GM21515 (cell line): Measurements from ENCODE around the gene DEPDC4.
"Not testable (repeated sequence)": the region's sequence is repeated elsewhere in the genome, so short reads cannot be mapped to it uniquely, and the experiment has no call there.

Experiments
- ATAC-seq: cut with Tn5 transposase; IDR thresholded peaks from one replicate; pipeline ENCODE4 v1.9.1; 2021; ENCODE audit not compliant: unreplicated experiment

Gene DEPDC4

DNA sequence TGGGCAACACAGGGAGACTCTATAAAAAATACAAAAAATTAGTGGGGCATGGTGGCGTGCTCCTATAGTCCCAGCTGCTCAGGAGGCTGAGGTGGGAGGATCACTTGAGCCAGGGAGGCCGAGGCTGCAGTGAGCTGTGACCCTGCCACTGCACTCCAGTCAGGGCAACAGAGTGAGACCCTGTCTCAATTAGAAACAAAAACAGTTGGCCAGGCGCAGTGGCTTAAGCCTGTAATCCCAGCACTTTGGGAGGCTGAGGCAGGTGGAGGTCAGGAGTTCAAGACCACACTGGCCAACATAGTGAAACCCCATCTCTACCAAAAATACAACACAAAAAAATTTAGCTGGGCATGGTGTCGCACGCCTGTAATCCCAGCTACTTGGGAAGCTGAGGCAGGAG, 1.8 kb downstream of the DEPDC4 start:
- ATAC-seq, result not testable (repeated sequence)

DNA sequence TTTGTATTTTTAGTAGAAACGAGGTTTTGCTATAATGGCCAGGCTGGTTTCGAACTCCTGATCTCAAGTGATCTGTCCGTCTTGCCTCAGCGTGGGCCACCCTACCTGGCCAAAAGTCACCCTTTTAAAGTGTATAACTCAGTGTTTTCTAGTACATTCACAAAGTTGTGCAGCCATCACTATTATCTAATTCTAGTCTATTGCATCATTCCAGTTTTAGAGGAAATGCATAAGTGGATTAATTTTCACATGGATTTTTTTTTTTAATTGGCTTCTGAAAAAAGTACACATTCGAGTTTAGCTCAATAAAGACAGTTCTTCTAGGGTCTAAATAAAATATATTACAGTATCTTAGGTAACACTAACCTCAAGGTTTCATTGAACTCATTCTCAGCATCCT, 3.7 kb downstream of the DEPDC4 start:
- no peak for ATAC-seq

DNA sequence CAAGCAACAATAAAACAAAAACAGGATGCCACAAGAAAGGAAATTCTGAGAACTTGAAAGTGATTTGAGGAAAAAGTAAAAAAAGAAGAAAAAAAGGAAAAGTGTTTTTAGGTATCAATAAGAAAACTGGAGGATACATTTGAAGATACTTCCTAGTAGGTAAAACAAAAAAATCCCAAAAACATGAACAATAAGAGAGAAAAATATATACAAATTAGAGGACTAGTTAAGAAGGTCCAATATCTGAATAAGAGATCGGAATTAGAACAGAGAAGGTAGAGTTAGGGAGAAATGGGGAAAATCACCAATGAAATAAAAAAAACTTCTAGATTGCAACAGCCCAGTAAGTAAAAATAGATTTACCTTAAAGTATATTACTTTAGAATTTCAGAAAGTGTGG, 8.8 kb downstream of the DEPDC4 start:
- ATAC-seq, result no peak

DNA sequence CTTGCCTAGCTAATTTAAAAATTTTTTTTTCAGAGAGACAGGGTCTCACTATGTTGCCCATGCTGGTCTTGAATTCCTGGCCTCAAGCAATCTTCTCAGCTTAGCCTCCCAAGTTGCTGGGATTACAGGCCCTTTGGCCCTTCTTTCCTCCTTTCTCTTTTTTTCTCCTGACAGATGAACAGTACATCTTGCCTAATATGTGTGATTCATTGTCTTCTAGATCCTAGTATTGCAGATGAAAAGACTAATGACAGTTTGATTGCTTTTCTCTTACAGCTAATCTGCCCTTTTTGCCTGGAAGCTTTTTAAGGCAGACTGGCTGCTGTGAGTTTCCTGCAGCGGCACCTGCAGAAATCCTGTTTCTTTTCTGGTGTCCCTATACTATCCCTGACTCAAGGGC, 12.0 kb downstream of the DEPDC4 start:
- ATAC-seq, result no peak

DNA sequence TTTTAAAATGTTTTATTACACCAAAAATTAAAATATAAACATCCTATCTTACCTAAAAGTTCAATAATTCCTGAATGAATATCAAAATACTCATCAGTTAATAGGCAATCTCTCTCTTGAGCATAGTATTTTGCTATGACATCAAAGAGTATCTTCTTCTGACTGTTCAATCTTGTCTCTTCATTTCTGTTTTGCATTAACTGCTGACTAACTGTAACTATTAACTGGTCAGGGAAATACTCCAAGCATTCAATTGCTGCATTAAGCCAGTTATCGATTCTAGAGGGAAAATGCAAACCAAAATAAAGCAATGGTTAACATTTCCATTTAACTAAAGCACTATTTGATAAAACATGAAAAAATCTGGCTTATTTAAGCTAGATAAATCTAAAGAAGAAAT, 13.4 kb downstream of the DEPDC4 start:
- no peak for ATAC-seq

DNA sequence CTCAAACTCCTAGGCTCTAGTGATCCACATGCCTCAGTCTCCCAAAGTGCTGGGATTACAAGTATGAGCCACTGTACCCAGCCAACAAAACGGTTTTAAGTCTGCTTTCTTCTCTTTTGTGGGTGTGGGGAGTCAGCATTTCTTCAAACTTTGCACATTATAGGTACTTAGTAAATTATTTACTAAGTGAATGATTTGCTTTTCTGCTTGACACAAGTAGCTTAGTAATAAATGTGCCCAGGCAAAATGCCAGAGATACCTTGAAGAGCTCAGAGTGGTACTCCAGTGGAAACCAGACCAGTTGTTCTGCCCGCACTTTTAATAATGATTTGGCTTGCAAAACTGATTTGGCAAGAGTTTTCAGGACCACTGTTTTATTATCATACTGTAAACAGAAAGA, 15.0 kb downstream of the DEPDC4 start:
- ATAC-seq, result no peak

DNA sequence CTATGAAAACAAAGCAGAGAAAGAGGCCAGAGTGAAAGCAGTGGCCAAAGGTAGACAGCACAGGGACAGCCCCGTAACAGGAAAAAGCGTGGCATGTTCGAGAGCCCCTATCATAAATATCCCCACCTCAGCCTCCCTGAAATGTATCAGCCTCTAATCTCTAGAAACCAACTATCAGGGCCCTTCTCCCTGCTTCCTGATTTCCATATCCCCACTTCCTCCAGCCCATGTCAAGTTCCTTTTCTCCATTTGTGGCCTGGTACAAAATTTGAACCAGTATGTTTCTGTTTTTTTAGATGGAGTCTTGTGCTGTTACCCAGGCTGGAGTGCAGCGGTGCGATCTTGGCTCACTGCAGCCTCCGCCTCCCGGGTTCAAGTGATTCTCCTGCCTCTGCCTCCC, 16.9 kb downstream of the DEPDC4 start:
- ATAC-seq, result no peak

DNA sequence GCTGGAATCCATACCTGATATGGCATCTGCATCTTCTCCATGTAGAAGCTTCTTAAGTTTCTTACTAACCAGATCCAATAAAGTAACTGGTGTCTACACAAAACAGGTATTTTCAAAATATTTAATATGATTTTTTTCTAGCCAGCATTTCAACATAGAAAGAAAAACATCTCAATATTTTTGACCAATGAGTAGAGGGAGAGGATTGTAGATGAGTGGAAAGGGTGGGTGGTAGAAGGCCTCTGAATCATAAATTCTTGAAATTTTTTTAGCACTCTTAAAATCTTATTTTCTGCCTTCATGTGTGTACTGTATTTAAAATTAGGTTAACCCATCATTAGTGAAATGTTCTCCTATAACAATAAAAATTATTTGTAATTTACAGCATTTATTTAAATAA, 18.0 kb downstream of the DEPDC4 start:
- no peak for ATAC-seq

DNA sequence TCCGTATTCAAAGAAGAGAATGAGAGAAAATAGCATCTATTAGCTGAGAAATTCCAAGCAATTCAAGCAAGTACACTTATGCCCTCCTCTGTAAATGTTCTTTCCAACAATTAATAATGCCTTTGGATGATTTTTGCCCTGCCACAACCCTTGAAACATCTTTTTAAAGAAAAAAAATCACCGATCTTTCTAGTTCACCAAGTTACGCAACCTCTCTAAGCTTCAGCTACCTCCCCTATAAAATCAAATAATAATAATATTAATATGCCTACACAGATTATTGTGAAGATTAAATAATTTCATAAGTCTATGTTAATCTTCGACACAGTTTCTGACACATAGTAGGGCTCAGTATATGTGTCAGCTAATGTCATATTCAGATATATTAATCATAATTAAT, 19.1 kb downstream of the DEPDC4 start:
- ATAC-seq, result no peak

DNA sequence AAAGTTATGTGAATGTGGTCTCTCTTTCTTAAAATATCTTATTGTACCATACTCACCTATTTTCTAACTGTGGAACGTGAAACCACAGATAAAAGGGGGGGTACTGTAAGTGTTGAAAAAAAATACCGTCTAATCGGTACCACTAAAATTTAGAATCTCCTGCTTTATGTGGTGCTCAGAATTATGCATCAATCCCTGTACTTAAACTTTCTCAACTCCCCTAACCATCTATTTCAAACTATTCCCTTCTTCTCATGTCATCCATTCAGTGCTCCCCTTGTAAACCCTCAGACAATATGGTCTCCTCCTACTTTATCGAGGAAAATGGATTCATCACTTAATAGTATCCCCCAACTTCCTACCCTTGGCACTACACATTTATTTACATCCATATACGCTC, 23.7 kb downstream of the DEPDC4 start:
- ATAC-seq, result no peak

DNA sequence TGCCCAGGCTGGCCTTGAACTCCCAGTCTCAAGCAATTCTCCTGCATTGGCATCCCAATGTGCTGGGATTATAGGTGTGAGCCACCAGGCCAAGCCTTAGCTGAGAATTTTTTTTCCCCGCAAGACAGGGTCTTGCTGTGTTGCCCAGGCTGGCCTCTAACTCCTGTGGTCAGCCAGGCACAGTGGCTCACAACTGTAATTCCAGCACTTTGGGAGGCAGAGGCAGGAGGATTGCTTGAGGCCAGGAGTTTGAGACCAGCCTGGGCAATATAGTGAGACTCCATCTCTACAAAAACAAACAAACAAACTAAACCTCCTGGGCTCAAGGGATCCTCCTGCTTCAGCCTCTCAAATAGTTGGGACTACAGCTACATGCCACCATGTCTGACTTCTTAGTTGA, 27.3 kb downstream of the DEPDC4 start:
- ATAC-seq, result no peak

DNA sequence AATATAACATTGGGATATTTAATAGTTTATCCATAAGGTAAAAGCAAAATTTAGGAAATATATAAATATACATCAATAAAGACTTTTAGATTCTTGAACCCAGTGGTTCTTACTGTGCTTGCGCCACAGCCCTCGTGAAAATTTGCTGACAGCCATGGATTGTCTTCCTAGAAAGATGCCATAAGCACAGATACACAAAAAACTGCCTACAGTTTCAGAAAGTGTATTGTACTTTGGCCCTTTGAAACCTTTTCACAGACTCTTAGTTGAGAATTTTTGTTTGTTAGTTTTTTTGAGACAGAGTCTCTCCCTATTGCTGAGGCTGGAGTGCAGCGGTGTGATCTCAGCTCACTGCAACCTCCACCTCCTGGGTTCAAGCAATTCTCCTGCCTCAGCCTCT, 28.1 kb downstream of the DEPDC4 start:
- ATAC-seq, result no peak

DNA sequence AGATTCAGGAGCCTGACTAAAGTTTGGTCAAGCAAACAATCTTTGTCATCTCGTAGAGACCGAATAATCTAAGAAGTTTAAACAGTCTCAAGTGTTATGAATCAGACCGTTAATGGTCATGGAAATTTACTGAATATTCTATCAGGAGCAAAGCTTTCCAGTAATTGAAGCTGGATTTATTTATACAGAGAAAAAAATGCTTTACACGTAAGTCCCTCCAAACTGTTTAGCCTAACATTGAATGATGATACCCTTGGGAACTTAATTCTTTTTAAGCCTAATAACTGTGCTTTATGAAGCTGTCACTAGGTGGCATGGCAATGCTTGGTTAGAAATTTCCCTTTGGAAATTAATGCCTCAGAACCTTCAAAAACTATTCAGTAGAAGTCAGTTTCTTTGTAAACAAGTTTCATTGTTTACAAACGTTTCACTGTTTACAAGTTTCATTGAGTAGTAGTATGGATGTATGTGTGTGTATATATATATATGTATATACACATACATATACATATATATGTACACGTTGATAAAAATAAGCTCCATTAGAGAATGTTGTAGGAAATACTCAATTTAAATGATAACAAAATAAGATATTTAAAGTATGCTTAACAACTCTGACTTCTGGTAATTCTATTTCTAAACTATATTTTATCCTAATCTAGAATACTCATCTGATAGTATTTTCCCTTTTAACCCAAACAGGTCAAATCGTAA, 32.1 kb downstream of the DEPDC4 start:
- peak; percentile 70 for ATAC-seq

DNA sequence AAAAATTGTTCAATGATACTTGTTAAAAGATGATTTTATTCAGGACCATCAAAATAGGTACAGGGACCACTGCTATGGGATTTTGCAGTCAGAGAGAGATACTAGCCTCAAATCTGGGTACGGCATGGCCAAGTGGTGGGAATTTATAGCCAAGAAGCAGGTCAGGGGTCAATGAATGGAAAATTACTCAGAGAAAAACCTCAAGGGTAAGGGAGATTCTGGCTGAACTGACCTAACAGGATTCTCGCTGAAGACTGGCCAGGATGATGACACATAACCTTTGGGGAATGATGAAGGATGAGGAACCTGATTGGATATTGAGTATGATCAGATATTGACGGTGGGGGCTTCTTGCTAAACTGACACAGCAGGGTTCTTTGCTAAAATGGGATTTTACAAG, 32.7 kb downstream of the DEPDC4 start:
- no peak for ATAC-seq

DNA sequence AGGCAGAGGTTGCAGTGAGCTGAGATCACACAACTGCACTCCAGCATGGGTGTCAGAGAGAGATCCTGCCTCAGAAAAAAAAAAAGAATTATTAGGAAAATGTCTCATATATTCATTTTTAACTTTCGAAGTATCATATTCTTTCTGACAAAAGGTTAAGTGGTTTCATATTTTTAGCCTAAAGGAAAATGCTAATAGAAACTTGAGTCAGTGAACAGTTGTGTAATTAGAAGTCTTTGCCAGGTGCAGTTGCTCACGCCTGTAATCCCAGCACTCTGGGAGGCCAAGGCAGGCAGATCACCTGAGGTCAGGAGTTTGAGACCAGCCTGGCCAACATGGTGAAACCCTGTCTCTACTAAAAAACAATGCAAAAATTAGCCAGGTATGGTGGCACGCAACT, 35.0 kb downstream of the DEPDC4 start:
- ATAC-seq, result not testable (repeated sequence)

DNA sequence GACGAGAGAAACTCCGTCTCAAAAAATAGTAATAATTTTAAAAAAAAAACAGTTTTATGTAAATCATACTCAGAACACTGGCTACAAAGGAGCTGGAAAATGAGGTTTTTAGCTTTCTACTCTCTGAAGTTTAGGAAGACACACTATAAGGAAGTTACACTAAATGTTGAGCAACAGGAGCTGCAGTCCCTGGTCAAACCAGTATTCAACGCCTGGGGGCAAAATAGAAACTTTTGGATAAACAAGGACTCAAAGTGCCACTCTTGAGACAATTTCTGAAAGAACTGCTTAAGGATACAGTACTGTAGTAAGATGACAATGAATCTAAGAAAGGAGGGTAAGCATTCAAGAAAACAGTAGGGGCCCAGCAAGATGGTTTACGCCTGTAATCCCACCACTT, 37.0 kb downstream of the DEPDC4 start:
- ATAC-seq, result no peak

DNA sequence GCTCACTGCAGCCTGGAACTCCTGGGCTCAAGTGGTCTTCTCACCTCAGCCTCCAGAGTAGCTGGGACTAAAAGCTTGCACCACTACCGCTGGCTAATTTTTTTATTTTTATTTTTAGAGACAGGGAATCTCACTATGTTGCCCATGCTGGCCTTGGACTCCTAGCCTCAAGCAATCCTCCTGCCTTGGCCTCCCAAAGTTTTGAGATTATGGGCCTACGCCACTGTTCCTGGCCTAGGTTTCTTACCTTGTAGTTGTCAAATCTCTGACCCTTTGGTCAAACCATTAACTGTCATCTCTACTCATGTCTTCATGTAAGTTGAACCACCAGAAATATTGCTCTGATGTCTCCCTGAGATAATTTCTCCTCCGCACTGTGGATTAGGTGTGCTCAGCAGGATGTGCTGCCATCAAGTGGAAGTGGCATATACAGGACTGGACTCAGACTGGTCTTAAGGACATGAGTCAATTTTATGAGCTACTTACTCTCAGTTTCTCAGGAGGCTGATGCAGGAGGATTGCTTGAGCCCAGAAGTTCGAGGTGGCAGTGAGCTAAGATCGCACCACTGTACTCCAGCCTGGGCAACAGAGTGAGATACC, 37.7 kb downstream of the DEPDC4 start:
- no peak for ATAC-seq

DNA sequence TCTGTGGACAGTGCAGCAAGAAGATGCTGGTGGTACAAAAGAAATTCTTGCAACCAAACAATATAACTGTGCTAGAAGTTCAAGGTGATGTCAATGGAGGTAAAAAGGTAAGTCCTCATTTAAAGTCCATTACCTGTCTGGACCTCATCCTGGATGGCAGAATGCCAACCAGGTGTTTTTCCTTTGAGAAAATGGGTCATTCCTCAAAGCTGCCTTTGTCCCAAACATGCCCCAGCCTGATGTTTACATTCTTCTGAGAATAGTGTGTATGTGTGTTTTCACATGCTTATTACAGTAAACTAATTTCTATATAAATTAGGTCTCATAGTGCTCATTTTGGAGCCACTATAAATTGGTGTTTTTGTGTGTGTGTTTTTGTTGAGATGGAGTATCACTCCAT, 41.4 kb downstream of the DEPDC4 start:
- no peak for ATAC-seq

DNA sequence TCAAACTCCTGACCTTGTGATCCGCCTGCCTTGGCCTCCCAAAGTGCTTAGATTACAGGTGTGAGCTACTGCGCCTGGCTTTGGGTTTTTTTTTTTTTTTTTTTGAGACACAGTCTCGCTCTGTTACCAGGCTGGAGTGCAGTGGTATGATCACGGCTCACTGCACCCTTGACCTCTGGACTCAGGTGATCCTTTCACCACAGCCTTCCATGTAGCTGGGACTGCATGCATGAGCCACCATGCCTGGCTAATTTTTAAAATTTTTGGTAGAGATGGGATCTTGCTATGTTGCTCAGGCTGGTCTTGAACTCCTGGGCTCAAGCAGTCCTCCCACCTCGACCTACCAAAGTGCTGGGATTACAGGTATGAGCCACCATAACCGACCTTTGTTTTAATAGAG, 44.7 kb downstream of the DEPDC4 start:
- ATAC-seq, result not testable (repeated sequence)

DNA sequence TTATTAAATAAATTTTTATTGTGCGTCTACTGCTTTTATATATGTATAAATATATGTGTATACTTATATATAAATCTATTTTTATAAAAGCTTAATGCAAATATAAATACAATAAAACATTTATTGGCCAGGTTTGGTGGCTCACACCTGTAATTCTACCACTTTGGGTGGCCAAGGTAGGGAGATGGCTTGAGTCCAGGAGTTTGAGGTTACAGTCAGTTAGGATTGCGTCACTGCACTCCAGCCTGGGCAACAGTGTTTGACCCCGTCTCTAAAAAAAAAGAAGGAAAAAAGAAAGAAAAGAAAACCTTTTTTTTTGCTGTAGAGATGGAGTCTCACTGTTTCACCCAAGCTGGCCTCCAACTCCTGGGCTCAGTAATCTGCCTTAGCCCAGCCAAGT, 45.4 kb downstream of the DEPDC4 start:
- ATAC-seq, result no peak

DNA sequence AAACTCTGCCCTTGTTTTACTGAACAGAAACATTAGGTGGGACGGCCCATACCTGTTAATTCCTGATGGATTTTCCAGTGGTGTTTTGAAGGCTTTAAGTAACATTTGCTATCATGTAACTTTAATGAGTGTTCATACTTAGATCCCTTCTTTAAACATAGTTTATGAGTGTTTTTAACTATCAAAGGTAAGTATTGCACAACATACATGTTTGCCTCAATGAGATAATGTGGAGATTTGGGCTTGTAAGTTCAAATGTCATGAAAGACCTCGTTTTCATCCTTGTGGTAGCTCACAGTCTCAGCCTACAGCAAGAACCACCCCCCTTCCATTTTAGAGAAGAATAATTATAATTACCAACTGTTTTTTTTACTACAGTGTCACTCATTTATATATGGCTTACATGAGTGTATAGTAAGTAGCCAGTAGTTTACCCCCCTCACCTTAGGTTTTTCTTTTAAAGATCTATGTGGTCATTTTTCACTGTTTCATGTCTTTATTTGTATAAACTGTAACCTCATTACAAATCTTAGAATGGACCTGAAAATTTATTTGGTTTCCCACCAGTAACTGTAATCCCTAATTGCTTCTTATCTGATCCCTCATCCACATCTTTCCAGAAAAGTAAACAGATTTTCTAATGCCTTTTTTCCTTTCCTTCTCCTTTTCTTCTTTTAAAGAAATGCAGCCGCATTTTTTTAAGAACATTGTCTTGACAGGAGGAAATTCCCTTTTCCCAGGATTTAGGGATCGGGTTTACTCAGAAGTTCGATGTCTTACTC, 47.4 kb downstream of the DEPDC4 start:
- no peak for ATAC-seq

DNA sequence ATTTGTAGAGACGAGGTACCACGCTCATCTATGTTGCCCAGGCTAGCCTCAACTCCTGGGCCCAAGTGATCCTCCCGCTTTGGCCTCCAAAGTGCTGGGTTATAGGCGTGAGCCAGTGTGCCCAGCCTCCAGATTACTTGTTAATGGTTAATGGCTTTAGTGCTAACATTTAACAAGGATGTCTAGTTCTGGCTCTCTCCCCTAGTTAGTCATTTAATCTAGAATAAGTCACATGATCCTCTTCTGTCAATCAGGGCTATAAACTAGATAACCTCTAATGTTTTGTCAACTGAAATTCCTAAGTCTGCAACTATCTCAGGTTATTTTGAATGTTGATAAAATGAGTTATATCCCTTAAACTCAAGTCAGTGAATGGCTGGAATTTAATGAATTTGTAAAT, 50.5 kb downstream of the DEPDC4 start:
- ATAC-seq, result no peak
